Loucy (cell line): ENCODE measurements around the gene MRPL22.

Experiments
- CTCF ChIP-seq: fragments of 200-600 bp; sonication (generic); conservative IDR thresholded peaks from 2 replicates; pipeline ENCODE4 v1.5.1; 2014; ENCODE audit warnings: mild to moderate bottlenecking, antibody characterized with exemption, low read length
- EZH2phosphoT487 ChIP-seq: fragments of 200-600 bp; IDR thresholded peaks from 2 replicates; pipeline ENCODE4 v1.6.1; 2018; ENCODE audit warnings: antibody characterized with exemption, mild to moderate bottlenecking, moderate library complexity, borderline replicate concordance

DNA sequence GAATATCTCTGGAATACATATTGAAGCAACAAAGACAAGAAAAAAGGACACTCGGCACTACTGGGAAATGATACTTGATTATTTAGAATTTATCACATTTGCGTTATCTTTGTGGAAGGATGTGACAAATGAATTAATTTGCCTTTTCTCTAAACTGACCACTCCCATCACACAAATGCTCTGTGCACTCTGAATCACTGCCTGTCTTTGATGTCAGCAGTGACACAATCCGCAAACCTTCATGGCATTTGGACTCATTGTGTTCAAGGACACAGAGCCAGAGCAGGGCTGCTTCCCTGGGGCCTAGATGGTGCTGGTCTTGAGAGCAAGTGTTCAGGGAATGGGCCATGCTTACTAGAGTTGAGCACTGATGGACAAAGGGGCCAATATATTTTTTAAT is 67.8 kb downstream of the MRPL22 start:
- no peak for TF ChIP-seq CTCF
- no peak for TF ChIP-seq EZH2phosphoT487
